Sigmoid colon (tissue), 7 donors: Measurements from ENCODE around the gene CD28. TPM values are rescaled to one million over a fixed set of nuclear protein-coding genes. Genes with fewer than 3 reads are reported as not detected.

Experiments
- DNase-seq: peaks from one replicate; pipeline ENCODE4 v3.0.0-alpha.2; 2019
- H3K27ac ChIP-seq, 4 donors: fragments of 200-600 bp; sonication (generic); one replicate each; pipeline ENCODE4 v1.5.1; 2016 to 2019; ENCODE audit warnings: mild to moderate bottlenecking in 1 of 4
- H3K27me3 ChIP-seq, 3 donors: fragments of 200-600 bp; sonication (generic); one replicate each; pipeline ENCODE4 v1.5.1; 2019; ENCODE audit warnings: mild to moderate bottlenecking in 1 of 3
- H3K36me3 ChIP-seq, 4 donors: fragments of 200-600 bp; sonication (generic); one replicate each; pipeline ENCODE4 v1.5.1; 2016 to 2019
- H3K4me1 ChIP-seq, 4 donors: fragments of 200-600 bp; sonication (generic); one replicate each; pipeline ENCODE4 v1.5.1; 2017 to 2019
- H3K4me3 ChIP-seq, 4 donors: fragments of 200-600 bp; sonication (generic); one replicate each; pipeline ENCODE4 v1.5.1; 2017 to 2019; ENCODE audit warnings: mild to moderate bottlenecking in 2 of 4, moderate library complexity in 1 of 4
- H3K9me3 ChIP-seq, 4 donors: fragments of 200-600 bp in 3 of 4; sonication (generic) in 3 of 4; one replicate each; pipeline versions ENCODE4 v1.5.1 to v1.6.1; 2013 to 2019
- EP300 ChIP-seq, 4 donors: sonication (generic); formaldehyde crosslinking; IDR thresholded peaks; one replicate each; pipeline ENCODE4 v1.6.1; 2017; ENCODE audit warnings: antibody characterized with exemption in 4 of 4
- POLR2A ChIP-seq, 2 donors: fragments of 450-650 bp; IDR thresholded peaks; one replicate each; pipeline ENCODE4 v1.6.1; 2016; ENCODE audit warnings: antibody characterized with exemption in 2 of 2, mild to moderate bottlenecking in 2 of 2, moderate library complexity in 2 of 2
- POLR2AphosphoS5 ChIP-seq, 4 donors: sonication (generic); formaldehyde crosslinking; IDR thresholded peaks; one replicate each; pipeline ENCODE4 v1.6.1; 2017; ENCODE audit warnings: antibody characterized with exemption in 4 of 4
- WGBS, 2 donors: extraction: QIAGEN DNeasy Blood & Tissue Kit; methylation state at CpG; one replicate each; pipeline ENCODE4 v1.1.7; 2013; 5-methylcytosine and 5-hydroxymethylcytosine counted together
- intact Hi-C: fragments of 100-400 bp; cut with DNase I; formaldehyde crosslinking; loops from one replicate; pipeline ENCODE4 v1.15.1; 2023
- polyA plus RNA-seq, 3 donors: library from polyadenylated mRNA; stranded (reverse); fragments of 200-250 nt; gene quantifications; one replicate each; pipeline ENCODE4 v1.2.3, GENCODE V29; 2013
- total RNA-seq, 4 donors: library from RNA; depleted of rRNA; stranded (reverse); fragments of >200 nt; gene quantifications; one replicate each; pipeline ENCODE4 v1.1.0, GENCODE V29; 2016
- TF ChIP-seq, protein P1 (sequence below), 4 experiments: fragments of 450-650 bp in 3 of 4; fragments of 200-600 bp in 1 of 4; IDR thresholded peaks; one replicate each; pipeline ENCODE4 v1.5.1; 2016 to 2019; ENCODE audit warnings: antibody characterized with exemption in 4 of 4, mild to moderate bottlenecking in 3 of 4, moderate library complexity in 2 of 4
- donor health status: healthy with polysubstance abuse.
- donor health status: Bipolar disorder and iron deficiency.
- donor health status: healthy.

Gene CD28
- total and polyA plus RNA-seq, 7 donors, result under 0.01 to 6.2 (median 1.1) TPM

DNA sequence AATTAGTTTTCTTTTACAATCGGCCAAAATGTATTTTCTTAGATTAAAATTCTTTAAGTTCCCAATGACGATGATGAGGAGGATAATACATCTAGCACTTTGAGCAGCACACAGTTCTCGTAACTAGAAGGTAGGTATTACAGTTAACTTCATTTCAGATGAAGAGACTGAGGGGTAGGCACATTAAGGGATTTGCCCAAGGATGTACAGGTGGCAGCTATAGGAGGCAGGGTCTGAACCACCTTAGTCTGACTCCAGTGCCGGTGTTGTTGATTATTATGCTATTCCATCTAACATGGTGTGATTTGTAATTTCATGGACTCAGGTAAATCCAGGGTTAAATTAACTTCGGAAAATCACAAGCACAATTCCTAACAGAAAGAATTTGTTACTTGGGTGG, 1.1 kb downstream of the CD28 start:
- WGBS, 2 donors, result 79 to 93% methylated on average over 5 of the region's 5 CpGs
- no peaks in the 10 kb centered on the region for H3K27me3 ChIP-seq
- H3K4me1 ChIP-seq, result no peaks in the 10 kb centered on the region
- no peak for DNase-seq
- intact Hi-C loops, result no loop called here
- no peak for TF ChIP-seq POLR2AphosphoS5 (IDR thresholded peaks at IDR 0.05)
- TF ChIP-seq, protein P1, sequence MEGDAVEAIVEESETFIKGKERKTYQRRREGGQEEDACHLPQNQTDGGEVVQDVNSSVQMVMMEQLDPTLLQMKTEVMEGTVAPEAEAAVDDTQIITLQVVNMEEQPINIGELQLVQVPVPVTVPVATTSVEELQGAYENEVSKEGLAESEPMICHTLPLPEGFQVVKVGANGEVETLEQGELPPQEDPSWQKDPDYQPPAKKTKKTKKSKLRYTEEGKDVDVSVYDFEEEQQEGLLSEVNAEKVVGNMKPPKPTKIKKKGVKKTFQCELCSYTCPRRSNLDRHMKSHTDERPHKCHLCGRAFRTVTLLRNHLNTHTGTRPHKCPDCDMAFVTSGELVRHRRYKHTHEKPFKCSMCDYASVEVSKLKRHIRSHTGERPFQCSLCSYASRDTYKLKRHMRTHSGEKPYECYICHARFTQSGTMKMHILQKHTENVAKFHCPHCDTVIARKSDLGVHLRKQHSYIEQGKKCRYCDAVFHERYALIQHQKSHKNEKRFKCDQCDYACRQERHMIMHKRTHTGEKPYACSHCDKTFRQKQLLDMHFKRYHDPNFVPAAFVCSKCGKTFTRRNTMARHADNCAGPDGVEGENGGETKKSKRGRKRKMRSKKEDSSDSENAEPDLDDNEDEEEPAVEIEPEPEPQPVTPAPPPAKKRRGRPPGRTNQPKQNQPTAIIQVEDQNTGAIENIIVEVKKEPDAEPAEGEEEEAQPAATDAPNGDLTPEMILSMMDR (IDR thresholded peaks at IDR 0.05), result no peak
- no peak for TF ChIP-seq POLR2A (IDR thresholded peaks at IDR 0.05)
- TF ChIP-seq EP300 (IDR thresholded peaks at IDR 0.05), result no peak
- no peak overlapping the region for H3K27ac ChIP-seq
- no peak overlapping the region for H3K4me3 ChIP-seq
- no peaks in the 10 kb centered on the region for H3K9me3 ChIP-seq
- no peaks in the 10 kb centered on the region for H3K36me3 ChIP-seq

DNA sequence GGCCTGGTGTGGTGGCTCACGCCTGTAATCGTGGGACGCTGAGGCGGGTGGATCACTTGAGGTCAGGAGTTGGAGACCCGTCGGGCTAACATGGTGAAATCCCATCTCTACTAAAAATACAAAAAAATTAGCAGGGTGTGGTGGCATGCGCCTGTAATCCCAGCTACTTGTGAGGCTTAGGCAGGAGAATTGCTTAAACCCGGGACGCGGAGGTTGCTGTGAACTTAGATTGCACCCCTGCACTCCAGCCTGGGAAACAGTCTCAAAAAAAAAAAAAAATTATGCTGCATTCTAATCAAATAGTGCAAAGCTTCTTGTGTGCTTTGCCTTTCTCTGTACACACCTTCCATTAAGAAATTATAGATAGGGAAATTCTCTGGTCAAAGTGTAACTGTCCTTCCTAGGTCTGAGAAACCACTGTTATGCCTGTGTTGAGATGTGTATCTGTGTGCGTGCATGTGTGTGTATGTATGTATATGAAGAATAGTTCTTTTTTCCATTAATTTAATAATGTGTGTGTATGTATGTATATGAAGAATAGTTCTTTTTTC, 2.5 kb downstream of the CD28 start:
- Histone ChIP-seq H3K4me1 (no peaks in the 10 kb centered on the region), H3K27ac (no peak overlapping the region), H3K9me3 (no peaks in the 10 kb centered on the region), H3K27me3 (no peaks in the 10 kb centered on the region), H3K4me3 (no peak overlapping the region), H3K36me3 (no peaks in the 10 kb centered on the region)
- DNase-seq, result no peak
- 81 to 87% methylated on average over 11 of the region's 11 CpGs for WGBS, 2 donors
- intact Hi-C loops, result no loop called here
- no peak for TF ChIP-seq EP300 (IDR thresholded peaks at IDR 0.05)
- no peak for TF ChIP-seq POLR2AphosphoS5 (IDR thresholded peaks at IDR 0.05)

GRCh38 chr2:203709416-203710040, 3.1 kb downstream of the CD28 start:
- H3K9me3 ChIP-seq, result no peaks in the 10 kb centered on the region
- DNase-seq, result no peak
- H3K4me1 ChIP-seq, result no peaks in the 10 kb centered on the region
- H3K27ac ChIP-seq, result no peak overlapping the region
- H3K27me3 ChIP-seq, result no peaks in the 10 kb centered on the region
- intact Hi-C loops, result no loop called here
- no peaks in the 10 kb centered on the region for H3K36me3 ChIP-seq
- TF ChIP-seq, protein P1 (IDR thresholded peaks at IDR 0.05), result no peak
- TF ChIP-seq EP300 (IDR thresholded peaks at IDR 0.05) (no peak), POLR2AphosphoS5 (IDR thresholded peaks at IDR 0.05) (no peak), POLR2A (IDR thresholded peaks at IDR 0.05) (no peak)
- WGBS, 2 donors, result 83 to 89% methylated on average over 3 of the region's 3 CpGs
- no peak overlapping the region for H3K4me3 ChIP-seq

GRCh38 chr2:203710226-203710625, 3.8 kb downstream of the CD28 start:
- Histone ChIP-seq H3K9me3 (no peaks in the 10 kb centered on the region), H3K27ac (no peak overlapping the region)
- WGBS, 2 donors, result 54 to 69% methylated on average over 4 of the region's 4 CpGs

GRCh38 chr2:203710952-203711351, 4.5 kb downstream of the CD28 start:
- no peak for TF ChIP-seq POLR2A (IDR thresholded peaks at IDR 0.05)
- TF ChIP-seq POLR2AphosphoS5 (IDR thresholded peaks at IDR 0.05), result no peak
- TF ChIP-seq, protein P1 (IDR thresholded peaks at IDR 0.05), result no peak
- no peak for TF ChIP-seq EP300 (IDR thresholded peaks at IDR 0.05)
- Histone ChIP-seq H3K27ac (no peak overlapping the region), H3K4me1 (no peaks in the 10 kb centered on the region), H3K9me3 (no peaks in the 10 kb centered on the region), H3K36me3 (no peaks in the 10 kb centered on the region), H3K27me3 (no peaks in the 10 kb centered on the region), H3K4me3 (no peak overlapping the region)
- intact Hi-C loops, result no loop called here
- no peak for DNase-seq
- 69 to 87% methylated on average over 2 of the region's 2 CpGs for WGBS, 2 donors

More at GRCh38 chr2:203710226-203710625, 3.8 kb downstream of the CD28 start:
- DNase-seq, result no peak
- intact Hi-C loops, result no loop called here
- H3K4me1 ChIP-seq, result no peaks in the 10 kb centered on the region
- no peaks in the 10 kb centered on the region for H3K27me3 ChIP-seq
- TF ChIP-seq, protein P1 (IDR thresholded peaks at IDR 0.05), result no peak
- no peak for TF ChIP-seq POLR2A (IDR thresholded peaks at IDR 0.05)
- no peak for TF ChIP-seq POLR2AphosphoS5 (IDR thresholded peaks at IDR 0.05)
- TF ChIP-seq EP300 (IDR thresholded peaks at IDR 0.05), result no peak
- no peaks in the 10 kb centered on the region for H3K36me3 ChIP-seq
- H3K4me3 ChIP-seq, result no peak overlapping the region
